Breast epithelium (tissue), 4 donors: Measurements from ENCODE around the gene PRR12. TPM values are rescaled to one million over a fixed set of nuclear protein-coding genes. Genes with fewer than 3 reads are reported as not detected.

Experiments used
- DNase-seq, 2 donors: peaks; one replicate each; pipeline ENCODE4 v3.0.0-alpha.2; 2019; ENCODE audit warnings: low spot score in 2 of 2
- H3K27ac ChIP-seq, 2 donors: fragments of 200-600 bp; sonication (generic) in 1 of 2; one replicate each; pipeline ENCODE4 v1.5.1; 2016 to 2019; ENCODE audit warnings: mild to moderate bottlenecking in 1 of 2
- H3K27me3 ChIP-seq, 2 donors: fragments of 200-600 bp; sonication (generic) in 1 of 2; one replicate each; pipeline versions ENCODE4 v1.5.1 to v1.6.0; 2017 to 2019; ENCODE audit warnings: control low read depth in 1 of 2, mild to moderate bottlenecking in 1 of 2
- H3K36me3 ChIP-seq: fragments of 200-600 bp; one replicate; pipeline ENCODE4 v1.5.1; 2019
- H3K4me1 ChIP-seq, 2 donors: fragments of 200-600 bp; sonication (generic); one replicate each; pipeline ENCODE4 v1.5.1; 2016 to 2019; ENCODE audit warnings: control low read depth in 1 of 2
- H3K4me3 ChIP-seq, 3 donors: fragments of 200-600 bp; sonication (generic); 1 replicate in 2 of 3; 2 replicates in 1 of 3; pipeline ENCODE4 v1.5.1; 2016 to 2019; ENCODE audit warnings: mild to moderate bottlenecking in 3 of 3, moderate library complexity in 2 of 3
- H3K9me3 ChIP-seq, 2 donors: fragments of 200-600 bp; sonication (generic) in 1 of 2; one replicate each; pipeline ENCODE4 v1.5.1; 2016 to 2019; ENCODE audit warnings: control low read depth in 1 of 2
- CTCF ChIP-seq, 3 donors: fragments of 450-650 bp; IDR thresholded peaks; one replicate each; pipeline ENCODE4 v1.5.1; 2016 to 2017; ENCODE audit warnings: antibody characterized with exemption in 3 of 3, mild to moderate bottlenecking in 3 of 3, moderate library complexity in 3 of 3
- POLR2A ChIP-seq: fragments of 450-650 bp; IDR thresholded peaks from one replicate; pipeline ENCODE4 v1.6.1; 2016; ENCODE audit warnings: antibody characterized with exemption, mild to moderate bottlenecking, moderate library complexity
- POLR2AphosphoS5 ChIP-seq, 3 donors: sonication (generic); formaldehyde crosslinking; IDR thresholded peaks; one replicate each; pipeline ENCODE4 v1.6.1; 2017; ENCODE audit warnings: antibody characterized with exemption in 3 of 3
- intact Hi-C: fragments of 100-400 bp; cut with DNase I; formaldehyde crosslinking; loops from one replicate; pipeline ENCODE4 v1.15.1; 2023; ENCODE audit warnings: low total_unique reads
- total RNA-seq, 3 donors: library from RNA; depleted of rRNA; stranded (reverse); fragments of >200 nt; gene quantifications; one replicate each; pipeline ENCODE4 v1.1.0, GENCODE V29; 2016

Gene PRR12
- total RNA-seq, 3 donors from 2014 or later = 6.2 to 8.8 (median 6.3) TPM

- DNase-seq = peak; percentile 85 to 93
- H3K9me3 ChIP-seq = no peaks in the 10 kb centered on the region
- TF ChIP-seq POLR2A (peak; percentile 36), CTCF (IDR thresholded peaks at IDR 0.05) (peak in 2 of 3 donors; percentile 36 to 55), POLR2AphosphoS5 (IDR thresholded peaks at IDR 0.05) (peak; percentile 52 to 60 (median 55))
- intact Hi-C loops = loop anchor here (10.0 kb wide), 1 partner anchor 170 kb away; the partner anchor contains the start of gene RPS11
- H3K27ac ChIP-seq = peak overlapping the region; percentile 88 to 93
- peaks cover 6 to 7% of the 10 kb centered on the region in 2 donors for H3K4me1 ChIP-seq
- no peaks in the 10 kb centered on the region for H3K27me3 ChIP-seq
- H3K4me3 ChIP-seq = peak overlapping the region; percentile 70 to 79 (median 77)
- H3K36me3 ChIP-seq = no peaks in the 10 kb centered on the region
Measured at GRCh38 chr19:49664171-49665035, 73.4 kb downstream of the PRR12 start.

- no peak for DNase-seq
- Histone ChIP-seq H3K4me3 (peak overlapping the region; percentile 70 to 79 (median 77)), H3K36me3 (no peaks in the 10 kb centered on the region), H3K27ac (peak overlapping the region; percentile 88 to 93), H3K9me3 (no peaks in the 10 kb centered on the region), H3K4me1 (peaks cover 6 to 7% of the 10 kb centered on the region in 2 donors), H3K27me3 (no peaks in the 10 kb centered on the region)
- intact Hi-C loops = loop anchor here (10.0 kb wide), 1 partner anchor 170 kb away; the partner anchor contains the start of gene RPS11
- TF ChIP-seq CTCF (IDR thresholded peaks at IDR 0.05) = no peak
- TF ChIP-seq POLR2AphosphoS5 (IDR thresholded peaks at IDR 0.05) = no peak
- no peak for TF ChIP-seq POLR2A
Measured at GRCh38 chr19:49665036-49665350, 74.0 kb downstream of the PRR12 start.

GRCh38 chr19:49665351-49666119 lies 74.6 kb downstream of the PRR12 start, which contains the start of the genes BCL2L12 and IRF3:
BCL2L12 (plus strand) TSS chr19:49665933; CDS start chr19:49666693, 760 bp downstream.
IRF3 (minus strand) TSS chr19:49665857; CDS start chr19:49664838, 1,019 bp downstream.
- peak; percentile 95 to 97 for DNase-seq
- Histone ChIP-seq H3K9me3 (no peaks in the 10 kb centered on the region), H3K4me1 (peaks cover 6 to 7% of the 10 kb centered on the region in 2 donors), H3K4me3 (peak within 1 kb of the TSS; percentile 70 to 79 (median 77)), H3K27me3 (no peaks in the 10 kb centered on the region), H3K36me3 (no peaks in the 10 kb centered on the region), H3K27ac (peak within 1 kb of the TSS; percentile 88 to 93)
- TF ChIP-seq POLR2A (peak; percentile 77), POLR2AphosphoS5 (IDR thresholded peaks at IDR 0.05) (peak; percentile 67 to 85 (median 80)), CTCF (IDR thresholded peaks at IDR 0.05) (no peak)
- intact Hi-C loops = loop anchor here (10.0 kb wide), 1 partner anchor 171 kb away; the partner anchor contains the start of gene RPS11

GRCh38 chr19:49666120-49666444 lies 75.1 kb downstream of the PRR12 start:
- TF ChIP-seq CTCF (IDR thresholded peaks at IDR 0.05) (no peak), POLR2A (no peak), POLR2AphosphoS5 (IDR thresholded peaks at IDR 0.05) (no peak)
- Histone ChIP-seq H3K36me3 (no peaks in the 10 kb centered on the region), H3K27ac (peak overlapping the region; percentile 88 to 93), H3K27me3 (no peaks in the 10 kb centered on the region), H3K4me1 (peaks cover 6 to 7% of the 10 kb centered on the region in 2 donors), H3K9me3 (no peaks in the 10 kb centered on the region), H3K4me3 (peak overlapping the region; percentile 70 to 79 (median 77))
- DNase-seq = no peak
- intact Hi-C loops = loop anchor here (10.0 kb wide), 1 partner anchor 171 kb away; the partner anchor contains the start of gene RPS11
